GM10266 (cell line): ENCODE data around the gene CCDC89.
"Not testable (repeated sequence)": the region's sequence is repeated elsewhere in the genome, so short reads cannot be mapped to it uniquely, and the experiment has no call there.

Experiments used
- DNase-seq: peaks from one replicate; pipeline ENCODE4 v3.0.0; 2012; ENCODE audit errors: extremely low spot score
- CTCF ChIP-seq: IDR thresholded peaks from 2 replicates; pipeline ENCODE4 v1.5.1; 2012; ENCODE audit warnings: mild to moderate bottlenecking, low read depth; ENCODE audit not compliant: control insufficient read depth, insufficient read depth; ENCODE audit errors: missing control alignments

The CCDC89 gene

GRCh38 chr11:85685125-85685819 lies 723 bp downstream of the CCDC89 start:
- no peak for DNase-seq
- TF ChIP-seq CTCF: no peak

- DNase-seq: peak; percentile 80
- no peak for TF ChIP-seq CTCF
Observed at GRCh38 chr11:85682330-85683305, 3.4 kb downstream of the CCDC89 start.

- no peak for DNase-seq
- TF ChIP-seq CTCF: no peak
Observed at GRCh38 chr11:85680897-85681296, 5.1 kb downstream of the CCDC89 start.

- DNase-seq: no peak
- no peak for TF ChIP-seq CTCF
Observed at GRCh38 chr11:85679576-85679975, 6.4 kb downstream of the CCDC89 start.

GRCh38 chr11:85673393-85673792 lies 12.6 kb downstream of the CCDC89 start:
- DNase-seq: no peak
- TF ChIP-seq CTCF: no peak

- DNase-seq: no peak
- TF ChIP-seq CTCF: no peak
Observed at GRCh38 chr11:85672105-85672902, 13.7 kb downstream of the CCDC89 start.

GRCh38 chr11:85670949-85671663 lies 14.9 kb downstream of the CCDC89 start:
- not testable (repeated sequence) for DNase-seq
